Tibial nerve (tissue), 4 donors: ENCODE results near the gene AGBL1.

Experiments
- CTCF ChIP-seq, 5 experiments: fragments of 200-600 bp in 3 of 5; fragments of 450-650 bp in 2 of 5; sonication (generic) in 3 of 5; IDR thresholded peaks; one replicate each; pipeline ENCODE4 v1.5.1; 2016 to 2019; ENCODE audit warnings: antibody characterized with exemption in 5 of 5, mild to moderate bottlenecking in 3 of 5, moderate library complexity in 2 of 5
- EP300 ChIP-seq, 2 donors: sonication (generic); formaldehyde crosslinking; IDR thresholded peaks; one replicate each; pipeline ENCODE4 v1.6.1; 2017; ENCODE audit warnings: antibody characterized with exemption in 2 of 2, mild to moderate bottlenecking in 1 of 2
- POLR2A ChIP-seq, 2 donors: fragments of 450-650 bp; IDR thresholded peaks; one replicate each; pipeline ENCODE4 v1.6.1; 2017; ENCODE audit warnings: antibody characterized with exemption in 2 of 2, mild to moderate bottlenecking in 2 of 2, moderate library complexity in 2 of 2

GRCh38 chr15:86840996-86841395 is 761.3 kb downstream of the AGBL1 start:
- no peak for TF ChIP-seq CTCF (IDR thresholded peaks at IDR 0.05)
- no peak for TF ChIP-seq POLR2A (IDR thresholded peaks at IDR 0.05)
- no peak for TF ChIP-seq EP300 (IDR thresholded peaks at IDR 0.05)
